Thyroid gland (tissue), 4 donors: ENCODE measurements around the gene ASPG. TPM values are rescaled to one million over a fixed set of nuclear protein-coding genes. Genes with fewer than 3 reads are reported as not detected.
A peak's percentile ranks its signal among the peaks of the same experiment; 100 is the strongest.

Experiments
- DNase-seq, 2 donors: peaks; one replicate each; pipeline ENCODE4 v3.0.0-alpha.2; 2019
- H3K27ac ChIP-seq, 3 donors: fragments of 200-600 bp; sonication (generic); 1 replicate in 2 of 3; 2 replicates in 1 of 3; pipeline ENCODE4 v1.5.1; 2016 to 2019; ENCODE audit warnings: mild to moderate bottlenecking in 1 of 3, moderate library complexity in 1 of 3
- H3K27me3 ChIP-seq: fragments of 200-600 bp; sonication (generic); one replicate; pipeline ENCODE4 v1.5.1; 2019
- H3K36me3 ChIP-seq, 2 donors: fragments of 200-600 bp; sonication (generic); one replicate each; pipeline ENCODE4 v1.5.1; 2016 to 2019
- H3K4me1 ChIP-seq, 2 donors: fragments of 200-600 bp; sonication (generic); one replicate each; pipeline ENCODE4 v1.5.1; 2017 to 2019
- H3K4me3 ChIP-seq, 3 donors: fragments of 200-600 bp; sonication (generic); replicated peaks in 1 of 3; 1 replicate in 2 of 3; 2 replicates in 1 of 3; pipeline ENCODE4 v1.5.1; 2016; ENCODE audit warnings: mild to moderate bottlenecking in 1 of 3
- H3K9me3 ChIP-seq: fragments of 200-600 bp; sonication (generic); one replicate; pipeline ENCODE4 v1.5.1; 2017
- POLR2A ChIP-seq, 2 donors: fragments of 450-650 bp; IDR thresholded peaks; one replicate each; pipeline ENCODE4 v1.6.1; 2017; ENCODE audit warnings: antibody characterized with exemption in 2 of 2, mild to moderate bottlenecking in 2 of 2, moderate library complexity in 1 of 2
- WGBS, 2 donors: methylation state at CpG; one replicate each; pipeline ENCODE4 v1.1.5; 2017; 5-methylcytosine and 5-hydroxymethylcytosine counted together
- intact Hi-C: fragments of 100-400 bp; cut with DNase I; formaldehyde crosslinking; loops from one replicate; pipeline ENCODE4 v1.15.1; 2023
- total RNA-seq, 4 donors: library from RNA; depleted of rRNA; stranded (reverse); fragments of >200 nt; gene quantifications; one replicate each; pipeline ENCODE4 v1.2.3, GENCODE V29; 2016
- TF ChIP-seq, protein P1 (sequence below), 6 experiments: fragments of 200-600 bp in 3 of 6; fragments of 450-650 bp in 3 of 6; sonication (generic) in 3 of 6; IDR thresholded peaks; one replicate each; pipeline ENCODE4 v1.5.1; 2016 to 2019; ENCODE audit warnings: antibody characterized with exemption in 6 of 6, mild to moderate bottlenecking in 2 of 6, inconsistent platforms in 1 of 6, moderate library complexity in 1 of 6

ASPG gene
- total RNA-seq, 4 donors from 2014 or later, result 7.5 to 24.0 (median 15.2) TPM

DNA sequence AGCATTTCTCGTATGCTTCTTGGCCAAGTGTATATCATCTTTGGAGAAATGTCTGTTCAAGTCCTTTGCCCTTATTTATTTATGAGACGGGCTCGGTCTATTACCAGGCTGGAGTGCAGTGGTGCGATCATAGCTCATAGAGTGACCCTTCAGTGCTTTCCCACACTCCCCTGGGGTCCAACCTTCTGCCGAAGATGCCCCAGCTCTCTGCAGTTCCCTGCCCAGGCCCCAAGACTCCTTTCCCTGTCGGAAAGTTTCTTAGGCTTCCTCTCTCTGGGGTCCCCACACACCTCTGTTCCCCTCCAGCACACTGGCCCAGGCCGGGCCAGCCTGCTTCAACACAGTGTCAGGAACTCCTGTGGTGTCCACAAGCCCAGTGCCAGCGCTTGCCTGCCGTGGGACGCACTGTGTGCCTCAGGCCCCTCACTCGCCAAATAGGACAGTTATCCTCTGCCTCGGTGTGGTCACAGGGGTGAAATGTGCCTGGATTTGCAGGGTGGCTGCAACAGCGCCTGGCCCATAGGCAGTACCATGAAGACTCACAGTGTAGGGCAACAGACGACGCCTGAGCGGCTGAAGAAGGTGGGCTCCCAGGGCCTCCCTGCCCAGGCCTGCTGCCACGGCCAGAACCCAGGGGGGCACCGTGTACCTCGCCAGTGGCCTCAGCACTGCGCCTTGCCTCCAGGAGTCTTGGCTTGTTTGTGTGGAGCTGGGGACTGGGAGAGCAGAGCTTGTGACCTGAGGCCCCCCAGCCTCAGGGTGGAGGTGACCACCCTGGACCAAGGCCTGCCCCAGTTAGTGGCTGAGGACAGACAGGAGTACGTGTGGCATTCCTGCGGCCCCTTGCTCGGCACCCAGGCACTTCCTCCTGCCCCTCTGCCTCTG lies 4.9 kb upstream of the ASPG start:
- WGBS, 2 donors, result 88 to 91% methylated on average over 13 to 14 of the region's 23 CpGs
- H3K27me3 ChIP-seq, result no peaks in the 10 kb centered on the region
- H3K36me3 ChIP-seq, result no peaks in the 10 kb centered on the region
- H3K4me1 ChIP-seq, result peaks cover 9 to 25% of the 10 kb centered on the region in 2 donors
- DNase-seq, result no peak
- TF ChIP-seq, protein P1, sequence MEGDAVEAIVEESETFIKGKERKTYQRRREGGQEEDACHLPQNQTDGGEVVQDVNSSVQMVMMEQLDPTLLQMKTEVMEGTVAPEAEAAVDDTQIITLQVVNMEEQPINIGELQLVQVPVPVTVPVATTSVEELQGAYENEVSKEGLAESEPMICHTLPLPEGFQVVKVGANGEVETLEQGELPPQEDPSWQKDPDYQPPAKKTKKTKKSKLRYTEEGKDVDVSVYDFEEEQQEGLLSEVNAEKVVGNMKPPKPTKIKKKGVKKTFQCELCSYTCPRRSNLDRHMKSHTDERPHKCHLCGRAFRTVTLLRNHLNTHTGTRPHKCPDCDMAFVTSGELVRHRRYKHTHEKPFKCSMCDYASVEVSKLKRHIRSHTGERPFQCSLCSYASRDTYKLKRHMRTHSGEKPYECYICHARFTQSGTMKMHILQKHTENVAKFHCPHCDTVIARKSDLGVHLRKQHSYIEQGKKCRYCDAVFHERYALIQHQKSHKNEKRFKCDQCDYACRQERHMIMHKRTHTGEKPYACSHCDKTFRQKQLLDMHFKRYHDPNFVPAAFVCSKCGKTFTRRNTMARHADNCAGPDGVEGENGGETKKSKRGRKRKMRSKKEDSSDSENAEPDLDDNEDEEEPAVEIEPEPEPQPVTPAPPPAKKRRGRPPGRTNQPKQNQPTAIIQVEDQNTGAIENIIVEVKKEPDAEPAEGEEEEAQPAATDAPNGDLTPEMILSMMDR (IDR thresholded peaks at IDR 0.05), result no peak
- TF ChIP-seq POLR2A (IDR thresholded peaks at IDR 0.05), result no peak
- H3K4me3 ChIP-seq, result no peak overlapping the region
- no peak overlapping the region for H3K27ac ChIP-seq
- intact Hi-C loops, result loop anchor here (5.0 kb wide), 1 partner anchor 482 kb away; no protein-coding TSS in a partner anchor
- H3K9me3 ChIP-seq, result no peaks in the 10 kb centered on the region

DNA sequence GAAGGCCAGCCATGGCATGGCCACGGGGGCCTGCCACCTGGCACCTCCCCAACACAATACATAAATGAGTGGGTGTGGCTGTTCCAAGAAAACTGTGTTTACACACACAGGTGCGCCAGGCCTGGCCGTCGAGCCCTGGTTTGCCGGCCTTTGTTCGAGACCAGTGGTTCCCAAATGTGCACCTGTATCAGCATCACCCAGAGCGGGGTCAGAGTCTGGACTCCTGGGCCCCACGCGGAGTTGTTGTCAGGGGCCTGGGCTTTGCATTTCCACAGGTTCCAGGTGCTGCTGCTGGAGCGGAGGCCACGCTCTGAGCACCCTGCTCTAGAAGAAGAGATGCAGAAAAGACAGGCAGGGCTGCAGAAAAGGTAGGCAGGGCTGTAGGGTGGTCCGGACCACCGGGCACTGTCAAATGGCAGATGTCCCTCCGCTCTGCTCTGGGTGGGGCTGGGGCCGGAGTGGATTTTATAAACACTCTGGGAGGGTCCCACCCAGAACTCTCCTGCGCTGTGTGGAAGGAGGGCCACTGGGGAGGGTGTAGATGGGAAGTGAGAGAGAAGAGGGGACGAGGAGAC lies 4.2 kb upstream of the ASPG start:
- no peaks in the 10 kb centered on the region for H3K27me3 ChIP-seq
- H3K9me3 ChIP-seq, result no peaks in the 10 kb centered on the region
- TF ChIP-seq, protein P1 (IDR thresholded peaks at IDR 0.05), result no peak
- no peak for TF ChIP-seq POLR2A (IDR thresholded peaks at IDR 0.05)
- no peak for DNase-seq
- H3K36me3 ChIP-seq, result no peaks in the 10 kb centered on the region
- 89 to 94% methylated on average over 13 to 17 of the region's 17 CpGs for whole genome bisulfite sequencing, 2 donors
- intact Hi-C loops, result loop anchor here (5.0 kb wide), 1 partner anchor 481 kb away; no protein-coding TSS in a partner anchor
- H3K4me1 ChIP-seq, result peaks cover 9 to 25% of the 10 kb centered on the region in 2 donors
- H3K27ac ChIP-seq, result no peak overlapping the region
- no peak overlapping the region for H3K4me3 ChIP-seq

DNA sequence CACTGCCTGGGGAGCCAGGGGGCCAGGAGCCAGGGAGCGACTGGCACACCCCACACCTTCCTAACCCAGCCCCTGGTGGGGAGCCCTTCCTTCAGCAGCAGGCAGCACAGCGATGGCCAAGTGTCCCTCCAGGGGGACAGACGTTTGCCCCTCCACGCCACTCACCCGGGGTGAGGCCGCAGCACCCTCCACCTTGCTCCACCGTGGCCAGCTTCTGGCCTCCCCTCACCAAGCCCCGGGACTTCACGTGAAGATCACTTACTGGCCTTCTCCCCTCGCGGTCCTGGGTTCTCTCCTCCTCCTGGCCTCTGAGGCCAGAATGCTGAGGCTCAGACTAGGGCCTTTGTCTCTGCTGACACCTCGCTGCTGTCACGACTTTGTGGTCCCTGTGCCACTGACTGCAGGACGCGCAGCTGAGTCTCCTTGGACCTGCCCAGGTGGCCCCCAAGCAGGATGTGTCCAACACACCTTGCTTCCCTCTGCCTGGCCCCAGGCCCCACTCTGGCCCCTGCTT lies 3.5 kb upstream of the ASPG start:
- intact Hi-C loops, result loop anchor here (5.0 kb wide), 1 partner anchor 480 kb away; no protein-coding TSS in a partner anchor
- no peak for DNase-seq
- no peaks in the 10 kb centered on the region for H3K27me3 ChIP-seq
- TF ChIP-seq POLR2A (IDR thresholded peaks at IDR 0.05), result no peak
- TF ChIP-seq, protein P1 (IDR thresholded peaks at IDR 0.05), result no peak
- 87 to 94% methylated on average over 13 to 15 of the region's 15 CpGs for WGBS, 2 donors
- no peaks in the 10 kb centered on the region for H3K36me3 ChIP-seq
- no peak overlapping the region for H3K4me3 ChIP-seq
- H3K4me1 ChIP-seq, result peaks cover 9 to 28% of the 10 kb centered on the region in 2 donors
- H3K9me3 ChIP-seq, result no peaks in the 10 kb centered on the region
- H3K27ac ChIP-seq, result no peak overlapping the region

DNA sequence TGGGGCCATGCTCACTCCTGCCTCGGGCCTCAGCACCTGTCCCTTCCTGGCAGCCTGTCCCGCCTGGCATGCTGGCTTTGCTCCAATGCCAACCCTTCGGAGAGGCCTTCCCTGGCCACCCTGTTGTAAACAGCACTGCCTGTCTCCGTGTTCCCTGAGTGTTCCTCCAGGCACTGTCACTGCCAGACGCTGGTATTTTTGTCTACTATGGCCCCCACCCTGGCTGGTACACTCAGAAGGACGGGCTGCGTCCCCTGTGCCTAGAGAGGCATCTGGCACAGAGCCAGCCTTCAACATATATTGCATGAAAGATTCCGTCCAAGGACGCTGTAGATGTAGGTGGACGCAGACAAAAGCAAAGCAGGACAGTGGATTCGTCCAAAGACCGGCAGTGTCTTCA lies 2.7 kb upstream of the ASPG start:
- Histone ChIP-seq H3K27ac (peak overlapping the region in 1 of 3 donors; percentile 24), H3K4me3 (no peak overlapping the region), H3K27me3 (no peaks in the 10 kb centered on the region), H3K36me3 (no peaks in the 10 kb centered on the region), H3K9me3 (no peaks in the 10 kb centered on the region), H3K4me1 (peaks cover 9 to 26% of the 10 kb centered on the region in 2 donors)
- peak; percentile 81 to 89 for DNase-seq
- intact Hi-C loops, result loop anchor here (5.0 kb wide), 1 partner anchor 479 kb away; no protein-coding TSS in a partner anchor
- WGBS, 2 donors, result 43 to 53% methylated on average over 12 of the region's 12 CpGs
- TF ChIP-seq, protein P1 (IDR thresholded peaks at IDR 0.05), result no peak
